Hippocampal formation (tissue), 2 donors: ENCODE data around the gene PMVK.

Source experiments
- DNase-seq, 2 donors: peaks; one replicate each; lab custom pipeline; 2025; lab: John Stamatoyannopoulos, UW

The PMVK gene

DNA sequence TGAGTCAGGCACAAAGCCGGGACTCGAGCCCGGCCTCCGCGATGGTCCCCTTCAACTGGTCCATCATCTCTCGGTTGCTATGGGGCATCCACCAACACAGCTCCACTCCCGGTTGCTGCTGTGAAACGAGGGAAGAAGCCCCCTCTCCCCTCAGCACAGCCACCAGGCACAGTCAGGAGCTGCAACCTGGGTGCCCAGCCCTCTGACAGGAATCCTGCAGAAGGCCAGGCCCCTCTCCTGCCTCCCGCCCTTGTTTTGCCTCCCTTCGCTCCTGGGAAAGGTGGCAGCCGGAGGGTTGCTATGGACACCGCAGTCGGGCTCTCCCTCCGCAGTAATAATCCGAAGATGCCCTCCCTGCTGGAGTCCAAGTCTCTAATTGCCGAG lies 57.5 kb downstream of the PMVK start:
- DNase-seq: no peak

DNA sequence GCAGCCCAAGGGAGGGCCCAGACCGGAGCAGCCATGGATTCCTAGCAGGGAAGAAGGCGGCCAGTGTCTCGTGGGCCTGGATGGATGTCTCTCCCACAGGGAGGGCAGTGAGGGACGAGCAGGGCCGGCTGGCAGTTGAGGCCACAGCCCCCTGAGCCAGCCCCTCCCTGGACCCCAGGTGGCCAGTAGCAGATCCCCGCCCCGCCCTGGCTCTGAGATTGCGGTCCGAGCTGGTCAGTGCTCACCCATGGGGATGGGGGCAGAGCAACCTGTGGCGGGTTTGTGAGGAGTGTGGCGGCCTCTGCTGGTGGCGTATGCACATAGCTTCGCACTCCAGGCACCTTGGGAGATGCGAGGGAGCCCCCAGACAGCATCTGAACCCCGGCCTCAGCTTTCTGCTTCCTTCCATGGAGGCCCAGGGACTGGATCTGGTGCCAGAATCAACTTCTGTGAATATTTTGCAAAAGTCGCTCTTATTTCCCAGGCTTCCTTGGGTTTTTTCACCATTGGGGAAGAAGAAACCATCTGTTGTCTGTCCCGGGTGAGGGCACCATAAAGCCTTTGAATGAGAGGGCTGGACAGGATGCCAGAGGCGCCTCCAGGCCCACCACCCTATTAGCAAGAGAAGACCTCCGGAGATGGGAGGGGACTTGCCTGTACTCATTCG lies 58.0 kb downstream of the PMVK start:
- DNase-seq: peak; percentile 62 to 66

DNA sequence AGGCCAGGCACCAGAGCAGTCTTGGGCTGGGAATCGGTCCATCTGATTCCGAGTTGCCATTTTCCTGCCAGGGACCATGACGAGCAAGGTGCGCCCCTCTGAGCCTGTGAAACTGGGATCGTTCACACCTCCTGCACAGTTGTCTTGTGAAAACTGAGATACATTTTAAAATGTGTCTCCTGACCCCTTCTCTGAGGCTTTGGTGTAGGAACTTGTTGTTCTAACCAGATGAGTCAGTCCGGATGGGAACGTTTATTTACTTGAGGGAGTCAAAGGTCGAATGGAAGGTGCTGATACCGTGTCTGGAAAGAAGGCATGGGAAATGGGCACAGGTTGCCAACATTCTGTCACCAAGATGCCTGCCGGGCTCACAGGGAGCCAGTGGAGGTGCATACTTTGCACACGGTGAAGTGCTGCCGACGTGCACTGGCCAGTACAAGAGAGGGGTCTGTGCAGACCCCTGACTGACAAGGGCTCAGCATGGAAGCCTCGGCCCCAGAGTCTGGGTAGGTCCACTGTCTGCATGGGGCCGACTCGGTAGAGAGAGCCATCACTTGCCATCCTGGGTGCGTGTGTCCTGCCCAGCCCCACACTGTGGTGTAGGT lies 59.0 kb downstream of the PMVK start:
- DNase-seq: no peak

DNA sequence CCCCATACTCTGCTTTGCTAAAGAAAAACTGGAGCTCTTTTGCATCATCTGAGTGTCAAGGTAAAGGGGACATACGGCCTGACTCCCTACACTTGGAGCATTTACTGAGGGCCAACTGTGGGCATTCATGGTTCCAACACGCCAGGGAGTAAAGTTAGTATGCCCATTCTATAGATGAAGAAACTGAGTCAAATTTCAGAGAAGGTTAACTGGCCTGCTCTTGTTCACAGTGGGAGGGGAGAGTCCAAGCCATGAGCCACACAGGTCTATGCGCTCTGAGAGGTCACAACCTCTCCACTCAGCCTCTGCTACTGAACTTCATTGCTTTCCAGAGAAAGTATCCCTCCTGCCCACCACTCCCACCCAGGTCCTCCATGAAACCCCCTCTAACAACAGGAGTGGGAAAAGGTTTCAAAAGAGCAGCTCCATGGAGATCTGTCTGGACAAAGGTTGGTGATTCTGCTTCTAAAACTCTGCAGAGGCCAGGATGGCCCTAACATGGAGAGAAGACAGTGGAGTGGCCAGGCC lies 59.6 kb downstream of the PMVK start:
- DNase-seq: no peak
